Smooth muscle cell (in vitro differentiated cells): ENCODE data around the gene OR52H1. TPM values are rescaled to one million over a fixed set of nuclear protein-coding genes. Genes with fewer than 3 reads are reported as not detected.

Experiments used
- DNase-seq: peaks from one replicate; lab custom pipeline; 2025; ENCODE audit not compliant: unreplicated experiment; lab: John Stamatoyannopoulos, UW
- H2AFZ ChIP-seq: fragments of 200-600 bp; sonication (generic); 2 replicates; pipeline ENCODE4 v1.6.0; 2016; ENCODE audit warnings: antibody characterized with exemption, low read depth, mild to moderate bottlenecking
- H3F3A ChIP-seq: fragments of 200-600 bp; sonication (generic); 2 replicates; pipeline ENCODE4 v1.6.0; 2017; ENCODE audit warnings: antibody characterized with exemption, low read depth
- H3K27ac ChIP-seq: fragments of 200-600 bp; sonication (generic); 2 replicates; pipeline ENCODE4 v1.5.1; 2016; ENCODE audit warnings: low read depth, mild to moderate bottlenecking
- H3K27me3 ChIP-seq: fragments of 200-600 bp; sonication (generic); 2 replicates; pipeline ENCODE4 v1.6.1; 2016; ENCODE audit warnings: low read depth, mild to moderate bottlenecking
- H3K36me3 ChIP-seq: fragments of 200-600 bp; sonication (generic); 2 replicates; pipeline ENCODE4 v1.5.1; 2016; ENCODE audit warnings: low read depth
- H3K4me1 ChIP-seq: fragments of 200-600 bp; sonication (generic); 2 replicates; pipeline ENCODE4 v1.5.1; 2016; ENCODE audit warnings: low read depth
- H3K4me2 ChIP-seq: fragments of 200-600 bp; sonication (generic); 2 replicates; pipeline ENCODE4 v1.6.0; 2016; ENCODE audit warnings: mild to moderate bottlenecking
- H3K4me3 ChIP-seq: fragments of 200-600 bp; sonication (generic); 2 replicates; pipeline ENCODE4 v1.5.1; 2016; ENCODE audit warnings: mild to moderate bottlenecking
- H3K79me2 ChIP-seq: fragments of 200-600 bp; sonication (generic); 2 replicates; pipeline ENCODE4 v1.6.0; 2016; ENCODE audit warnings: low read depth, mild to moderate bottlenecking
- H3K9ac ChIP-seq: fragments of 200-600 bp; sonication (generic); 2 replicates; pipeline ENCODE4 v1.6.0; 2016; ENCODE audit warnings: low read depth
- H3K9me3 ChIP-seq: fragments of 200-600 bp; sonication (generic); replicated peaks from 2 replicates; pipeline ENCODE4 v1.5.1; 2016; ENCODE audit warnings: low read depth
- H4K20me1 ChIP-seq: fragments of 200-600 bp; sonication (generic); 2 replicates; pipeline ENCODE4 v1.6.0; 2016; ENCODE audit warnings: low read depth
- WGBS: methylation state at CpG from one replicate; pipeline ENCODE4 v1.1.7; 2016; ENCODE audit warnings: low lambda C conversion rate; 5-methylcytosine and 5-hydroxymethylcytosine counted together
- polyA plus RNA-seq: library from polyadenylated mRNA; unstranded; fragments of >200 nt; fragmentation: Nextera tagmentation; extraction: Ambion mirVana; gene quantifications from 2 replicates; pipeline ENCODE4 v1.2.1, GENCODE V29; 2016
- total RNA-seq: library from RNA; depleted of rRNA; stranded (reverse); fragments of >200 nt; gene quantifications from 2 replicates; pipeline ENCODE4 v1.2.3, GENCODE V29; 2014
- TF ChIP-seq, protein P1 (sequence below): fragments of 200-600 bp; sonication (generic); IDR thresholded peaks from 2 replicates; pipeline ENCODE4 v1.5.1; 2017; ENCODE audit warnings: borderline replicate concordance, mild to moderate bottlenecking, antibody characterized with exemption; ENCODE audit not compliant: insufficient read depth, poor library complexity, severe bottlenecking

The OR52H1 gene
- total and polyA plus RNA-seq, 2 experiments from 2014 or later, result not detected

DNA sequence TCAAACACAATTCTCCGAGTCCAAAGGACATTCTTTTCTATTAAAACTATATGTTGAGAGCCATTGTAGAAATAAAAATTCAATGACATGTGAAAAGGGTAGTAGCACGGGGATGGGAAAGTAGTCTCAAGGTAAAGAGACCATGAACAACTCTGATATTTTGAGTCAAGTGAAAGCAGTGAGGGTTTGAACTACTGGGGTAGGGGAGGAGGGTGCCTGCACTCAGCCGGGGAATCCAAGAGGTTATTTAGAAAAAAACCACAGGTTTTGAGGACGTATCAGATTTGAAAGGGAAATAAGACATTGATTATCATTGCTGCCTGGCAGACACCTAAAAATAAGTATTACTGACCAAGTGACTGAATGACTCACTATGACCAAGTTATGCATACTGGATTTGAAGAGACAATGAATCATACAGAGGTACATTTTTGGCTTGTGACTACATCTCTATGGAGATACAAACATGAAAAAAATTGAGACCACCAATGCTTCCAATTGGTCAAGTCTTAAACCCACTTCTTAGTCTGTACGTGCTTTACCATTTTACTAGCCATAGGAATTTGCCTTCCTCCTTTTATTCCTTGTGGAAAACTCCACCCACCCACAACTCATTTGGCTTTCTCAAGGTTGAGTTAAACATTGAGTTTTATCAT, 2.2 kb upstream of the OR52H1 start:
- no peaks in the 10 kb centered on the region for H3K36me3 ChIP-seq
- no peak overlapping the region for H3K4me3 ChIP-seq
- no peaks in the 10 kb centered on the region for H3K4me1 ChIP-seq
- H3K27me3 ChIP-seq, result no peaks in the 10 kb centered on the region
- 51% methylated on average over 5 of the region's 5 CpGs for WGBS
- peak overlapping the region; percentile 77 for H3K27ac ChIP-seq
- H3K9me3 ChIP-seq, result no peaks in the 10 kb centered on the region
- H3K79me2 ChIP-seq, result no peaks in the 10 kb centered on the region
- TF ChIP-seq, protein P1, sequence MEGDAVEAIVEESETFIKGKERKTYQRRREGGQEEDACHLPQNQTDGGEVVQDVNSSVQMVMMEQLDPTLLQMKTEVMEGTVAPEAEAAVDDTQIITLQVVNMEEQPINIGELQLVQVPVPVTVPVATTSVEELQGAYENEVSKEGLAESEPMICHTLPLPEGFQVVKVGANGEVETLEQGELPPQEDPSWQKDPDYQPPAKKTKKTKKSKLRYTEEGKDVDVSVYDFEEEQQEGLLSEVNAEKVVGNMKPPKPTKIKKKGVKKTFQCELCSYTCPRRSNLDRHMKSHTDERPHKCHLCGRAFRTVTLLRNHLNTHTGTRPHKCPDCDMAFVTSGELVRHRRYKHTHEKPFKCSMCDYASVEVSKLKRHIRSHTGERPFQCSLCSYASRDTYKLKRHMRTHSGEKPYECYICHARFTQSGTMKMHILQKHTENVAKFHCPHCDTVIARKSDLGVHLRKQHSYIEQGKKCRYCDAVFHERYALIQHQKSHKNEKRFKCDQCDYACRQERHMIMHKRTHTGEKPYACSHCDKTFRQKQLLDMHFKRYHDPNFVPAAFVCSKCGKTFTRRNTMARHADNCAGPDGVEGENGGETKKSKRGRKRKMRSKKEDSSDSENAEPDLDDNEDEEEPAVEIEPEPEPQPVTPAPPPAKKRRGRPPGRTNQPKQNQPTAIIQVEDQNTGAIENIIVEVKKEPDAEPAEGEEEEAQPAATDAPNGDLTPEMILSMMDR, result no peak
- H3K4me2 ChIP-seq, result peak overlapping the region; percentile 69
- H3K9ac ChIP-seq, result peak overlapping the region; percentile 42
- H2AFZ ChIP-seq, result no peak overlapping the region
- DNase-seq, result no peak
- H4K20me1 ChIP-seq, result no peaks in the 10 kb centered on the region
- H3F3A ChIP-seq, result no peaks in the 10 kb centered on the region

DNA sequence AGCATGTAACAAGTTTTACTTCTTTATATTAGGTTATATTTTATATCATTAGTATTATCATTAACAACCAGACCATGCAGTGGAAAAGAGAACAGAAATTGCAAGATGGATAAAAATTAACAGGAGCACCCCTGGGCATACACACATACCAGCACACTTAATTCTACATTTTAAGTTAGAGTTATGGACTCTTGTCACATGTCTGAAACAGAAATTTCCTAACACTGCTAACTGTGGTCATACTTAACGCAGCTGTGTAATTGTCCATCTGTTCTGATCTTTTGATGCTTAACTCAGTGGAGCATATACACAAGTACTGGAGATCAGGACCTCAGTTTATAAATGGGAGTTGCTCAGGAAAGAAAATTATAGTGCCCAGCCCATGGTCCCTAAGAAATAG, 358 bp downstream of the OR52H1 start:
- Histone ChIP-seq H3K9ac (no peak overlapping the region), H3K27me3 (peaks cover 3% of the 10 kb centered on the region), H3K79me2 (no peaks in the 10 kb centered on the region), H4K20me1 (no peaks in the 10 kb centered on the region), H3K27ac (no peak overlapping the region), H3K4me3 (no peak overlapping the region), H3K9me3 (no peaks in the 10 kb centered on the region), H2AFZ (no peak overlapping the region), H3K4me1 (no peaks in the 10 kb centered on the region), H3K4me2 (no peak overlapping the region), H3F3A (no peaks in the 10 kb centered on the region), H3K36me3 (no peaks in the 10 kb centered on the region)
- TF ChIP-seq, protein P1, result no peak
- WGBS, result 95% methylated on average over 1 of the region's 1 CpG
- DNase-seq, result no peak

DNA sequence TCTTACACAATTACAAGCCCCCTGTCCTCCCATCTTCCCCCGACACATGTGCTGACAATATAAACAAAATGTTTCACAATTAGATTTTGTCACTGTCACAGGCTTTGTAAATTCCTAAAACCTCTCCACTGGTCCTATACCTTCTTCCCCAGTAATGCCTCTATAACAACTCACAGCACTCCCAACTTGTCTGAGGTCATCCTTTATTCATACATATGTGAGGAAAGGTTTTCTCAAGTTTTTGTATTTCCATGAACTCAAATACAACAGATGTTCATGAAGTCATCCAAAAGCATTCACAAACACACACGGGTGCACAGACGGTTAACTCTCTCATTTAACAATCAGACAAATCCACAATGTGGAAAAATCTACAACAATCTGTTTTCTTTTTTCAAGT, 1.9 kb downstream of the OR52H1 start:
- Histone ChIP-seq H2AFZ (no peak overlapping the region), H3K79me2 (no peaks in the 10 kb centered on the region), H3K9me3 (no peaks in the 10 kb centered on the region), H3K4me1 (no peaks in the 10 kb centered on the region), H3K9ac (no peak overlapping the region), H3F3A (no peaks in the 10 kb centered on the region), H3K27ac (no peak overlapping the region), H4K20me1 (no peaks in the 10 kb centered on the region), H3K36me3 (no peaks in the 10 kb centered on the region), H3K27me3 (peaks cover 3% of the 10 kb centered on the region), H3K4me3 (no peak overlapping the region), H3K4me2 (no peak overlapping the region)
- no peak for DNase-seq
- TF ChIP-seq, protein P1, result no peak
- WGBS, result 75% methylated on average over 3 of the region's 3 CpGs

DNA sequence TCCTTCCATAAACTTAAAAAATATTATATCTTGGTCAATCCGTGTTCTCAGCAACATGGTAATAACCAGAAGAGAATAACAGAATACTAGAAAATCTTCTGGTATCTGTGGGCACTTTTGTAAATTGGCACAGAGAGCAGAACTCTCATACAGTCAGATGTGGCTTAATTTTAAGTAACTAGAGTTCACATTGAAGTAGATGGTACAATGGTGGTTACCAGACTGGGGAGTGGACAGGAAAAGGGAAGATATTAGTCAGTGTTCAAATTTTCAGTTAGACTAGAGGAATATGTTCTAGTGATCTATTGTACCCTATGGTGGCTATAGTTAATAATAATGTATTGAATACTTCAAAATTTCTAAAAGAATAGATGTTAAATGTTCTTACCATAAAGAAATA, 6.9 kb downstream of the OR52H1 start:
- Histone ChIP-seq H3K4me3 (no peak overlapping the region), H3K9me3 (no peaks in the 10 kb centered on the region), H3K36me3 (no peaks in the 10 kb centered on the region), H3K27ac (no peak overlapping the region), H3K4me2 (no peak overlapping the region), H3K9ac (no peak overlapping the region), H3K4me1 (no peaks in the 10 kb centered on the region), H3K79me2 (no peaks in the 10 kb centered on the region), H4K20me1 (no peaks in the 10 kb centered on the region), H2AFZ (no peak overlapping the region), H3F3A (no peaks in the 10 kb centered on the region), H3K27me3 (peaks cover 3% of the 10 kb centered on the region)
- TF ChIP-seq, protein P1, result no peak
- 35% methylated on average over 1 of the region's 1 CpG for WGBS
- DNase-seq, result no peak
